ENCODE results near the gene ITGAV.

Gene ITGAV

DNA sequence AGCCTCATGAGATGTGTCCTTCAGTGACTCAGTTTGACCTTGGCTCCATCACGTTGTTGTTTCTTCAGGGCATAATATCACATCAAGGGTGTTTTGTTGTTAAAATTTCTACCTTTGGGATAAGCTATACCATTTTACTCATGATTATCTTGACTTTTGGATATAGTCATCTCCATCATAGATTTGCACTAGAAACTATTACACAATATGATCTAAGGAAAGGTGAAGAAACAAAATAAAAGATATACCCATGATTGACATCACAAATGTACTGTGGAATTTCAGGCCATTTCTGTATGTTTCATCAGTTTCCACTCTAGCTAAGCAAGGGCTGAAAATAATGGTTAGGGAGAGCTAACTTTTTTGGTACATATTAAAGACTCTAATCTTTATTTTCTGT, 79.3 kb downstream of the ITGAV start:
- no peak for DNase-seq (ENCODE audit: low read depth in 3 of 3)

GRCh38 chr2:186670831-186671230, 81.0 kb downstream of the ITGAV start:
- no peak for DNase-seq (ENCODE audit: low read depth in 3 of 3)

DNA sequence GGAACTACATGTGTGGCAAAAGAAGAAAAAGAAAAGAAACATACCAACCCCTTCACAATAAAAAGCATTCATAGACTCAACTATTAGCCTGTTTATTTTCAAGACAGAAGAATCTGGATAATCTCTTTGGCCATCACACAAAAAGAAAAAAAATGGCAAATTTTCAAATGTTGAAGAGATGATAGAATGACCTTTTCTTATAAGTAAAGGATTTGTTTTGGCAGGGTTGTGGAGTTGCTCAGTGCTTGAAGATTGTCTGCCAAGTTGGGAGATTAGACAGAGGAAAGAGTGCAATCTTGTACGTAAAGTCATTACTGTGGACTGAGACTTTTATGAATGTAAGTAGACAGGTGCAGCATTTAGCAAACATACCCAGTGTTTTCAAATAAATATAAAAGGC, 85.5 kb downstream of the ITGAV start:
- no peak for DNase-seq (ENCODE audit: low read depth in 3 of 3)

DNA sequence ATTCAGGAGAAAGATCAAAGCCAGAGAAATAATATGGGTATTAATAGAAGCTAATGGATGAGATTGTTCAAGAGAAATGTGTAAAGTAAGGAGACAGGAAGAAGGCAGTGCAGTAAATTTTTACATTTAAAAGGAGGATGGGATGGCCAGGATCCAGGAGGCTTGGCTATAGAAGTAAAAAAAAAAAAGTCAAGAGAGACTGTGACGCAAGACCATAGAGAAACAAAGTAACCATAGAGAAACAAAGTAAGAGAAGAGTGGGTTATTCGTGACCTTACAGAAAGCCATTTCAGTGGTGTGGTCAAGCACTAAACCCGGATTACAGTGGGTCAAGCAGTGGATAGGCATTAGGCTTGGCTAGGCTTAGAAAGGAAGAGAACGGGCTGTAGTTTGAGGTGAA, 93.5 kb downstream of the ITGAV start:
- no peak for DNase-seq (ENCODE audit: low read depth in 3 of 3)

DNA sequence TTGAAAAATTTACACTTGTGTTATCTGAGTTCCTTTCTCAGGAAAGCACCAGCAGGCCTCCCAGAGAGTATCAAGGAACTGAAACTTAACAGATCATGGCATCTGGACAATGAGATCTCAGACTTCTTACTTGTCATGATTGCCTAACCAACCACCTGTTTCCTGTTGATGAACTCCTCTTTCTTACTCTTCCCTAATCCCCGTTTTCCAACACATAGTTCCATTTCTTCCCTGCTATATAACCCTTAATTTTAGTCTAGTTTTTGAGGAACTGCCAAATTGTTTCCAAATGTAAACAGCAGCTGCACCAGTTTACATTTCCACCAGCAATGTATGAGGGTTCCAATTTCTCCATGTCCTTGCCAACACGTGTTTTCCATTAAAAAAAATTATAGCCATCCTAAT, 98.0 kb downstream of the ITGAV start:
- no peak for DNase-seq (ENCODE audit: low read depth in 3 of 3)

GRCh38 chr2:186688813-186689212, 99.0 kb downstream of the ITGAV start:
- no peak for DNase-seq (ENCODE audit: low read depth in 3 of 3)

GRCh38 chr2:186690786-186691185, 100.9 kb downstream of the ITGAV start:
- DNase-seq (ENCODE audit: low read depth in 3 of 3), result no peak

DNA sequence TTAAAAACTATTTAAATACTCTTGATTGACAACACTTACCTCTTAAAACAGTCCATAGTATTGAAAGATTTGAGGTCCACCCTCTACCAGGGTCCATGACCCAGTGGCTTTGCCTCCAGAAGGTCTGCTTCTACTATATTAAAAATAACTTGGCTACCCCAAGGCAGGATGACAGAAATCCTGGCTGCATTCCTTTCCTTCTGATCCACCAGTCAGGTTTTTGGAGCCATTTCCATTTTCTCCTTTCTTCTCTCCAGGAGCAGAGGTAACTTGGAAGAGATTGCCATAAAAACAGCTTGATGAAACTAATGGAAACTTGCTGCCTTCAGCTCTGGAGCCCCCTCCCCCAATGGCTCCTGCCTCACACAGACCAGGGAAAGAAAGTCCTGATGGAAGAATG, 101.4 kb downstream of the ITGAV start:
- DNase-seq (ENCODE audit: low read depth in 3 of 3), result no peak

- DNase-seq (ENCODE audit: low read depth in 3 of 3), result no peak
These were observed 102.0 kb downstream of the ITGAV start for GRCh38 chr2:186691900-186692299.

GRCh38 chr2:186693446-186693832, 103.6 kb downstream of the ITGAV start:
- no peak for DNase-seq (ENCODE audit: low read depth in 3 of 3)

DNA sequence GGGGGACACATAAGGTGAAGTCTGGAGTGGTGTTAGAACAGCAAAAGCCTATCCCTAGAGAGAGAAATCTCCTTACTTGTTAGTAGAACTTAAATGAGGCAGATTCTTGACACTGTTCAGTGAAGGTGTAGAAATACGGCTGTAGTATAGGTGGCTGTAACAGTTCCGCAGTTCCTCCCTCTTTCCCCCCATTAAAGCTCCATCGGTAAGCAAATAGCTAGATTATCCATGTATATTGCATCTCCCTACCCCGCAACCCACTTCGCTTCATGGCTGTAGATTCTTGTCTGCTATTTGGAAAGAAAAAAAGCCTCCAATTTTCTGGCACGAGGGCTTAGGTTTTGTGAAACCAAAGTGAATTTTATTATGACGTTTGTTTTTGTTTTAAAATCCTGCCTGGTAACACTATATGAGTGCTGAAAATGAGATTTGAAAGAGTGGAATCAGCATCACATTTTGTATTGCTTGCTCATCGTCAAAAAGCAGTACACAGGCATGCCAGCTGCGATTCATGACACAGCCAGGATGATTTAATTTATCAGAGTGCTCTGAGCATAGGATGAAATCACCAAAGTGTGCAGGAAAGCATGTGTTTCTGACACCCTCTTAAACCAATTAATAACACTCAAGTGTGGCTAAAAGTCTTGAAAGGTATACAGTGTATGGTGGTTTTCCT, 105.4 kb downstream of the ITGAV start:
- DNase-seq (ENCODE audit: low read depth in 3 of 3), result no peak

DNA sequence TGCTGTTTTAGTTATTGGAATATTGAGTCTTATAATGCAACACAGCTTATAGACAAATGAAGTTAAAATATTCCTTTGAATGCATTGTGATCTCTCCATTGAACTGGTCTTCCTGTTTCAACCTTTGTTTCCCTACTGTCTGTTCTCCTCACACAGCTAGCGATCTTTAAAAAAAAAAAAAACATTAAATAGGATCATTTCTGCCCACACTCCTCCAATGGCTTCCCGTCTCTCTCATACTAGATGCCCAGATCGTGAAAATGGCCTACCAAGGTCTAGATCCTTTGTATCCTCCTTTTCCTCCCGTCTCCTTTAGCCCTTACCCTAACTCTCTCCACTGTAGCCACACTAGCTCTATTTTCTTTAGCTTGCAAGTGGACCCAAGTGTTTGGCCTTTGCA, 106.4 kb downstream of the ITGAV start:
- DNase-seq (ENCODE audit: low read depth in 3 of 3), result no peak

GRCh38 chr2:186696804-186697203, 106.9 kb downstream of the ITGAV start:
- no peak for DNase-seq (ENCODE audit: low read depth in 3 of 3)

DNA sequence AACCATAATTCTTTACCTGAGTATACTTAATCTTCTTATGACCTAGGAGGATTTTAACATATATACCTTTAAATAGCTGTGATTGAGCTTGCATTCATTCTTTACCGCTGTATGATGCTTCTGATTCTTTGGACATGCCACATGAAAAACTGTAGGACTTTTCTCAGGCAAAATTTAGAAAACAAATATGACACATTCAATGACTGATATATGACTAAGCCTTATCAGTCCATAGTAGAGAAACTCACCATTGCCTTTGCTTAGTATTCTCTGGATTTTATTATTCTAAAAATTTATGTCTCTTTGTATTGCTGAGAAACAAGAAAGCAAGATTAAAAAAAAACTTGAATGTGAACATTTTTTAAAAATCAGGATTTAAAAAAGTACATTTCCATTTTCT, 107.7 kb downstream of the ITGAV start:
- DNase-seq (ENCODE audit: low read depth in 3 of 3), result no peak

- no peak for DNase-seq (ENCODE audit: low read depth in 3 of 3)
These were observed 109.9 kb downstream of the ITGAV start for GRCh38 chr2:186699742-186700141.

- DNase-seq (ENCODE audit: low read depth in 3 of 3), result no peak
These were observed 112.2 kb downstream of the ITGAV start for GRCh38 chr2:186702006-186702405.

DNA sequence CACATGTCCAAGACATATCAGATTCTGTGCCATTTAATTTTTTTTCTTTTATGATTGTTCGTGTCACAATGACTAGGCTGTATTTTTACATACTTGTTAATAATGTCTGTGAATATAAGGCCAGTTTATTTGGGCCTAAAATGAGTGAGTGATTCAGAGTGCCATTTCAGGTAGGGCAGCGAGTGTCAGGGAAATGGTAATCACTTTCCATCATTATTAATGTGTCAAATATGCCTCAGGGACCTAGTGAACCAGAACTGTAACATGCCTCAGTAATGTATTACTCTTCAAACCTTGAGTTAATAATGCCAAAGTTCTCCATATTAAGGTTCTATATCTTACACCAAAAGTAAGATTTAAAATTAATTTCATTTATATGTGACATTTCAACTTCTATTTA, 112.6 kb downstream of the ITGAV start:
- no peak for DNase-seq (ENCODE audit: low read depth in 3 of 3)

GRCh38 chr2:186704897-186705296, 115.0 kb downstream of the ITGAV start:
- no peak for DNase-seq (ENCODE audit: low read depth in 3 of 3)

DNA sequence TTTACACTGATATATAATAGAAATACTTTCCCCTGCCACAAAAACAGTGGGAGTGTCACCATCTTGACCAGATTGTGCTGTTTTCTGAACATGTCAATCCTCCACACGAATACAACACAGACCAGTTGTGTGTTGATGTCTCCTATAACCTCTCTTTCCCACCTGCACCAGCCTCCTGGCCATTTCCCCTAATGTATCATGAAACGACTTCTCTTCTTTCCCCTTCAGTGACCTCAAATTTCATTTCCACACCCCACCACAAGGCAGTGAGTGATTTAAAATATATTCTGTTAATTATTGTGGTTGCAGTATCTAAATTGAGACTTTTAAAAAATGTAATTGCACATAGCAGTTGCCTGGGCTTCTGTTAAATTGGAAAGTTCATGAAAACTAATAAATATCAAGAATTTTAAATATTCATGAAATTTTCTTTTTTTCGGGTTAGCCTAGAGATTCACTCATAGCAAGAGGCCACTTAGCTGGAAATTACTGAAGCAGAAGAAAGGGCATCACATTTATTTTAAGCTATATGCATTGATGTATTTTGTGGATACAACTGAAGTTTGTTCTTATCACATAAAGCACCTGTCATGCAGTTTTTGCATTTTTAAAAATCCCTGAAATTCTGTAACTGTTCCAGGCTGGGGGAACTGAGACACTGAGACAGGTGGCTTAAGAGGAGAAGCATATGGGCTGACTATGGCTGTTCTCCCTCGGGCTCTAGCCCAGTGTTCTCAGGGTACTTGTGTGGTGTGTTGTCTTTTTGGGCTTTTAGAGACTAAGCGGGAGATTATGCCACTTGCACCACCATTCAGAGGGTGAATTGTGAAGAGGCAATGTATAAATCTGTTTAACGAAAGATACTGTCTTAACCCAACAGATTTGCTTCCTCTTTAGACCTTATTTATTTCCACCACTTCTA, 119.9 kb downstream of the ITGAV start:
- no peak for DNase-seq (ENCODE audit: low read depth in 3 of 3)

DNA sequence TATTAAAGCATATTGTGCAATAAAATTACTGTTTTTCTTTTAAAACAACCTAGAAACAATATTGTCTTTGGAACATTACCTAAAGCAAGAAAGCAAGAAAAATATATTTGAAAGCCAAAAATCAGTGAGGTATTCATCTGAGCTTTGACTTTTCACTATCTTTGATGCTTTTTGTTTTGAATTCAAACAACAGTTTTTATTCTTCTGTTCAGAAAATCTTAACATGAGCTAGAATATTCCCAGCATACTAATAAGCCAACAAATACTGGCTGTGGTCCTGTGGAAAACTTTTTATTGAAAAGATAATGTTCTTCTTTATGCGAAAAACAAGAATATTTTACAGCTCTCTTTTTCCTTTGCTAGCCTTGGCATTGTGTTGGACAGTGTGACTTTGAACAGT, 123.8 kb downstream of the ITGAV start:
- DNase-seq (ENCODE audit: low read depth in 3 of 3), result no peak

- no peak for DNase-seq (ENCODE audit: low read depth in 3 of 3)
These were observed 124.8 kb downstream of the ITGAV start for GRCh38 chr2:186714611-186715010.

DNA sequence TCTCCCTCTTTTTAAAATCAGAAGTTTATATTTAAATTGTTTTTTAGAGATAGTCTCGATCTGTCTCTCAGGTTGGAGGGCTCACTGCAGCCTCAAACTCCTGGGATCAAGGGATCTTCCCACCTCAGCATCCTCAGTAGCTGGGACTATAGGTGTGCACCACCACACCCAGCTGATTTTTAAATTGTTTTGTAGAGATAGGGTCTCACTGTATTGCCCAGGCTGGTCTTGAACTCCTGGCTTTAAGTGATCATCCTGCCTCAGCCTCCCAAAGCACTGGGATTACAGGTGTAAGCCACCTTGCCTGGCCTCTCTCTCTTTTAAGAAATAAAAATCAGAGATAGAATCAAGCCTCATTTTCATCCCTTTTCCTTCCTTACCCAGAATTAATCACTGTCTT, 126.1 kb downstream of the ITGAV start:
- no peak for DNase-seq (ENCODE audit: low read depth in 3 of 3)

DNA sequence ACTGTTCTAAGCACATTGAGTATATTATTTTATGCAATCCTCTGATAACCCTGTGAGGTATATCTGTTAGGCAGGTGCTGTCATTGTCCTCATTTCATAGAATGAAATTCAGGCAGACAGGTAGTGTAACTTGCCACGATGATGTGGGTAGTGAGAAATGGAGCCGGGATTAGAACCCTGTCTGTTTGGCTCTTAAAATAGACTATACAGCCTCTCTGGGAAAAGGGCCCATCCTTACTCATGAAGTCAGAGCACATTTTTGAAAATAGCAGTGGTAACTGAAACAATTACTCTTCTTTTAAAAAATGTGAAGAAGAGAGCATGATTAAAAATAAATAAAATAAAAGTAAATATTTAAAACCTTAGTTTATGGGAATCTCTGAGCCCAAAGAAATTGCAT, 127.0 kb downstream of the ITGAV start:
- DNase-seq (ENCODE audit: low read depth in 3 of 3), result no peak
